CD4-positive, alpha-beta T cell (primary cell): ENCODE data around the gene PTPRD. TPM values are rescaled to one million over a fixed set of nuclear protein-coding genes. Genes with fewer than 3 reads are reported as not detected.

ENCODE experiments used
- ATAC-seq: fragments of 200-7000 bp; cut with Tn5 transposase; one replicate; pipeline ENCODE4 v1.10.0; 2022; ENCODE audit warnings: mild to moderate bottlenecking; ENCODE audit not compliant: poor library complexity
- CTCF ChIA-PET: fragments of 350-600 bp; sonication (Branson Sonifier 250); formaldehyde crosslinking; loops from one replicate; lab custom pipeline; 2021; ENCODE audit warnings: antibody characterized with exemption, inconsistent platforms; lab: Charles Lee
- POLR2A ChIA-PET: fragments of 350-600 bp; sonication (Branson Sonifier 250); formaldehyde crosslinking; loops from one replicate; lab custom pipeline; 2021; ENCODE audit warnings: antibody characterized with exemption, inconsistent platforms; lab: Charles Lee
- DNase-seq, 14 experiments: peaks; one replicate each; pipeline ENCODE4 v3.0.0-alpha.2; 2013 to 2020; ENCODE audit warnings: mixed read lengths in 2 of 14
- H3K27ac ChIP-seq, 2 donors: one replicate each; pipeline versions ENCODE4 v1.5.1 to v1.7.0; 2013; ENCODE audit warnings: low read length in 2 of 2, low read depth in 1 of 2, mild to moderate bottlenecking in 1 of 2
- H3K27me3 ChIP-seq, 2 experiments: 1 replicate in 1 of 2; 2 replicates in 1 of 2; pipeline versions ENCODE4 v1.6.1 to v1.7.0; 2013; ENCODE audit warnings: low read length in 2 of 2, control low read depth in 1 of 2, mild to moderate bottlenecking in 1 of 2, moderate library complexity in 1 of 2; ENCODE audit not compliant: insufficient read depth in 2 of 2, control insufficient read depth in 1 of 2
- H3K36me3 ChIP-seq: one replicate; pipeline ENCODE4 v1.6.1; 2013; ENCODE audit warnings: low read length, control low read depth; ENCODE audit not compliant: insufficient read depth
- H3K4me1 ChIP-seq: one replicate; pipeline ENCODE4 v1.6.1; 2013; ENCODE audit warnings: low read length, control low read depth; ENCODE audit not compliant: insufficient read depth
- H3K4me3 ChIP-seq: one replicate; pipeline ENCODE4 v1.5.1; 2013; ENCODE audit warnings: mild to moderate bottlenecking, low read length, moderate library complexity
- H3K9me3 ChIP-seq, 2 experiments: 1 replicate in 1 of 2; 2 replicates in 1 of 2; pipeline versions ENCODE4 v1.6.1 to v1.7.0; 2013; ENCODE audit warnings: low read length in 2 of 2, mild to moderate bottlenecking in 2 of 2, control low read depth in 1 of 2, moderate library complexity in 1 of 2; ENCODE audit not compliant: control insufficient read depth in 1 of 2, insufficient read depth in 1 of 2
- H3K27ac Mint-ChIP-seq: one replicate; pipeline ENCODE4 v1.8.0; 2020; ENCODE audit warnings: mixed read lengths
- H3K27me3 Mint-ChIP-seq: one replicate; pipeline ENCODE4 v1.8.0; 2021; ENCODE audit warnings: mixed read lengths
- H3K36me3 Mint-ChIP-seq: one replicate; pipeline ENCODE4 v1.8.0; 2021; ENCODE audit warnings: low read depth, mixed read lengths
- H3K4me1 Mint-ChIP-seq: one replicate; pipeline ENCODE4 v1.8.0; 2021; ENCODE audit warnings: low read depth, mixed read lengths
- H3K4me3 Mint-ChIP-seq: one replicate; pipeline ENCODE4 v1.8.0; 2020; ENCODE audit warnings: mild to moderate bottlenecking, mixed read lengths
- H3K9me3 Mint-ChIP-seq: one replicate; pipeline ENCODE4 v1.8.0; 2020; ENCODE audit warnings: mixed read lengths
- intact Hi-C, 2 experiments: fragments of 100-400 bp; cut with DNase I in 1 of 2; cut with micrococcal nuclease in 1 of 2; formaldehyde crosslinking; loops; one replicate each; pipeline versions ENCODE4 v1.15.1 to v1.9.0; 2023 to 2025; cut with DNase I, micrococcal nuclease
- total RNA-seq, 174 experiments: library from RNA in 2 of 174; stranded (reverse) in 2 of 174; gene quantifications; one replicate each; pipeline ENCODE4 v1.2.3 and lab custom pipeline; 2021 to 2026
- TF ChIP-seq, protein P1 (sequence below): fragments of 200-600 bp; IDR thresholded peaks from one replicate; pipeline ENCODE4 v1.8.0; 2022; ENCODE audit warnings: antibody characterized with exemption, mild to moderate bottlenecking

The PTPRD gene
- total RNA-seq, 2 experiments from 2014 or later = not detected

GRCh38 chr9:10438955-10439354 lies 173.8 kb downstream of the PTPRD start:
- no peaks in the 10 kb centered on the region for H3K27me3 ChIP-seq
- ATAC-seq (no peak), DNase-seq (no peak)
- Mint-ChIP-seq H3K27me3 (no peaks in the 10 kb centered on the region), H3K9me3 (peaks cover 3% of the 10 kb centered on the region), H3K36me3 (no peaks in the 10 kb centered on the region), H3K27ac (no peak overlapping the region), H3K4me3 (no peak overlapping the region), H3K4me1 (no peaks in the 10 kb centered on the region)
- CTCF ChIA-PET = no interaction called here
- H3K9me3 ChIP-seq = no peaks in the 10 kb centered on the region
- POLR2A ChIA-PET = no interaction called here
- no peak overlapping the region for H3K4me3 ChIP-seq
- TF ChIP-seq, protein P1, sequence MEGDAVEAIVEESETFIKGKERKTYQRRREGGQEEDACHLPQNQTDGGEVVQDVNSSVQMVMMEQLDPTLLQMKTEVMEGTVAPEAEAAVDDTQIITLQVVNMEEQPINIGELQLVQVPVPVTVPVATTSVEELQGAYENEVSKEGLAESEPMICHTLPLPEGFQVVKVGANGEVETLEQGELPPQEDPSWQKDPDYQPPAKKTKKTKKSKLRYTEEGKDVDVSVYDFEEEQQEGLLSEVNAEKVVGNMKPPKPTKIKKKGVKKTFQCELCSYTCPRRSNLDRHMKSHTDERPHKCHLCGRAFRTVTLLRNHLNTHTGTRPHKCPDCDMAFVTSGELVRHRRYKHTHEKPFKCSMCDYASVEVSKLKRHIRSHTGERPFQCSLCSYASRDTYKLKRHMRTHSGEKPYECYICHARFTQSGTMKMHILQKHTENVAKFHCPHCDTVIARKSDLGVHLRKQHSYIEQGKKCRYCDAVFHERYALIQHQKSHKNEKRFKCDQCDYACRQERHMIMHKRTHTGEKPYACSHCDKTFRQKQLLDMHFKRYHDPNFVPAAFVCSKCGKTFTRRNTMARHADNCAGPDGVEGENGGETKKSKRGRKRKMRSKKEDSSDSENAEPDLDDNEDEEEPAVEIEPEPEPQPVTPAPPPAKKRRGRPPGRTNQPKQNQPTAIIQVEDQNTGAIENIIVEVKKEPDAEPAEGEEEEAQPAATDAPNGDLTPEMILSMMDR = no peak
- no peaks in the 10 kb centered on the region for H3K4me1 ChIP-seq
- no peaks in the 10 kb centered on the region for H3K36me3 ChIP-seq
- intact Hi-C loops = no loop called here
- H3K27ac ChIP-seq = no peak overlapping the region

DNA sequence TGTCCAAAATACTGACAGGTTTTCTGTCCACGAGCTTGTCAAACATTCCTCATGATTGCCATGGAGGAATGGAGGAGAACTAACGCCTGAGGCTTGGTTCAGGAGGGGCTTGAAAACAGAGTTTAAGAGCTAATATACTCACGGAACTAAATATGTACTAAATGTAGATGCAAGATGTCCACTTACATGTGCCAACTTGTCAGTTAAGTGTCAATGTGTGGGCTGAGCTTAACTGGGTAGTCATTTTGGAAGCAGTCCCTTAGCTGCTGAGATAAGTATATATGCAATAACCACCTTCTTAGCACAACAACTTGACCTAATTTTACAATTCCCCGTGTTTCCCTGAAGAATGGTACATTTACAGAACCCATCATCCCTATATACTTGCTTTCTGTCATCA lies 176.0 kb downstream of the PTPRD start:
- CTCF ChIA-PET = no interaction called here

DNA sequence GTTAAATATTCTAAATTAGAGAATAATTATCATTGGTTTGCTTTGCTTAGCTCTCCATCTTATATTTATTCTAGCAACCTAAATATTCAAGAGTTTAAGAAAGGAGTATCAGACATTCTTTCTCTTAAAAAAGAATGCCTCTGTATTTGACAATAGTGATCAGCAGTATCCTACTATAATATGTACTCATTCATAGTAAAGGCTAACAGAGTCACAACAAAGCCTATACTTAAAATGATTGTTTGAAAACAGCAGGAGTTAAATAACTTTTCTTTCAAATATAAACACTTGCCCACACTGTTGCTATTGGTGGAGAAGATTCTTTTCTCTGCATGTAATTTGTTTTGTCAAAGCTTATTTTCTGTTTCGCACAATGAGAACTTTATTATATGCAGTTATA lies 178.4 kb downstream of the PTPRD start:
- intact Hi-C loops = no loop called here
- H3K27ac Mint-ChIP-seq = no peak overlapping the region
- no peaks in the 10 kb centered on the region for H3K4me1 Mint-ChIP-seq
- POLR2A ChIA-PET = no interaction called here
- H3K9me3 Mint-ChIP-seq = peaks cover 5% of the 10 kb centered on the region
- H3K27ac ChIP-seq = no peak overlapping the region
- no peaks in the 10 kb centered on the region for H3K27me3 Mint-ChIP-seq
- DNase-seq (no peak), ATAC-seq (no peak)
- H3K27me3 ChIP-seq = no peaks in the 10 kb centered on the region
- H3K4me3 Mint-ChIP-seq = no peak overlapping the region
- no peak overlapping the region for H3K4me3 ChIP-seq
- no peaks in the 10 kb centered on the region for H3K4me1 ChIP-seq
- CTCF ChIA-PET = no interaction called here
- H3K36me3 ChIP-seq = no peaks in the 10 kb centered on the region
- no peaks in the 10 kb centered on the region for H3K9me3 ChIP-seq
- no peaks in the 10 kb centered on the region for H3K36me3 Mint-ChIP-seq
- TF ChIP-seq, protein P1 = no peak

More for the DNA sequence above, 176.0 kb downstream of the PTPRD start:
- H3K4me1 Mint-ChIP-seq = no peaks in the 10 kb centered on the region
- TF ChIP-seq, protein P1 = no peak
- intact Hi-C loops = no loop called here
- ATAC-seq (no peak), DNase-seq (no peak)
- no peaks in the 10 kb centered on the region for H3K36me3 Mint-ChIP-seq
- H3K4me3 ChIP-seq = no peak overlapping the region
- no peaks in the 10 kb centered on the region for H3K36me3 ChIP-seq
- no peak overlapping the region for H3K27ac ChIP-seq
- no peaks in the 10 kb centered on the region for H3K4me1 ChIP-seq
- no peaks in the 10 kb centered on the region for H3K27me3 Mint-ChIP-seq
- H3K9me3 ChIP-seq = no peaks in the 10 kb centered on the region
- H3K9me3 Mint-ChIP-seq = peaks cover 8% of the 10 kb centered on the region
- H3K27me3 ChIP-seq = no peaks in the 10 kb centered on the region
- no peak overlapping the region for H3K4me3 Mint-ChIP-seq
- POLR2A ChIA-PET = no interaction called here
- H3K27ac Mint-ChIP-seq = no peak overlapping the region
